Stimulated activated CD4-positive, alpha-beta T cell treated with anti-CD3 and anti-CD28 coated beads, Interleukin-2, amount 100 ng/mL, for 4 hours (primary cell): ENCODE results near the gene TBC1D30.

Experiments used
- DNase-seq: peaks from one replicate; pipeline ENCODE4 v3.0.0-alpha.2; 2020; ENCODE audit warnings: low read depth

Gene TBC1D30

GRCh38 chr12:64912516-64913255, 88.2 kb downstream of the TBC1D30 start:
- DNase-seq: no peak

GRCh38 chr12:64915242-64915641, 90.8 kb downstream of the TBC1D30 start:
- no peak for DNase-seq

GRCh38 chr12:64916411-64917261, 92.2 kb downstream of the TBC1D30 start:
- DNase-seq: no peak

GRCh38 chr12:64918344-64918743, 93.9 kb downstream of the TBC1D30 start:
- DNase-seq: no peak

- no peak for DNase-seq
Observed at GRCh38 chr12:64918801-64919200, 94.4 kb downstream of the TBC1D30 start.

- no peak for DNase-seq
Observed at GRCh38 chr12:64922853-64923252, 98.4 kb downstream of the TBC1D30 start.

- DNase-seq: no peak
Observed at GRCh38 chr12:64923536-64923935, 99.1 kb downstream of the TBC1D30 start.
